Upper lobe of left lung (tissue), 6 donors: ENCODE results near the gene PRTFDC1. TPM values are rescaled to one million over a fixed set of nuclear protein-coding genes. Genes with fewer than 3 reads are reported as not detected.

ENCODE experiments used
- ATAC-seq, 2 donors: fragments of 200-7000 bp; cut with Tn5 transposase; one replicate each; pipeline ENCODE4 v1.9.1; 2022; ENCODE audit warnings: mild to moderate bottlenecking in 2 of 2, moderate library complexity in 2 of 2; ENCODE audit not compliant: low FRiP score in 2 of 2
- DNase-seq, 2 donors: peaks; one replicate each; pipeline ENCODE4 v3.0.0-alpha.2; 2019 to 2020
- H3K27ac ChIP-seq, 4 donors: fragments of 200-600 bp; sonication (generic); one replicate each; pipeline ENCODE4 v1.5.1; 2016 to 2019
- H3K27me3 ChIP-seq, 4 donors: fragments of 200-600 bp; sonication (generic); one replicate each; pipeline ENCODE4 v1.5.1; 2017 to 2019
- H3K36me3 ChIP-seq, 4 donors: fragments of 200-600 bp; sonication (generic); one replicate each; pipeline ENCODE4 v1.5.1; 2016 to 2019
- H3K4me1 ChIP-seq, 4 donors: fragments of 200-600 bp; sonication (generic); one replicate each; pipeline ENCODE4 v1.5.1; 2018 to 2019
- H3K4me3 ChIP-seq, 4 donors: fragments of 200-600 bp; sonication (generic); one replicate each; pipeline ENCODE4 v1.5.1; 2017 to 2019; ENCODE audit warnings: mild to moderate bottlenecking in 2 of 4, moderate library complexity in 1 of 4
- H3K9me3 ChIP-seq, 4 donors: fragments of 200-600 bp; sonication (generic); one replicate each; pipeline ENCODE4 v1.5.1; 2018 to 2019
- CTCF ChIP-seq, 6 experiments: fragments of 450-650 bp in 4 of 6; fragments of 200-600 bp in 2 of 6; sonication (generic) in 2 of 6; IDR thresholded peaks; one replicate each; pipeline ENCODE4 v1.5.1; 2016 to 2019; ENCODE audit warnings: antibody characterized with exemption in 6 of 6
- EP300 ChIP-seq, 4 donors: sonication (generic); formaldehyde crosslinking; IDR thresholded peaks; one replicate each; pipeline ENCODE4 v1.5.1; 2017; ENCODE audit warnings: antibody characterized with exemption in 4 of 4, control low read depth in 2 of 4
- POLR2A ChIP-seq, 4 donors: fragments of 450-650 bp; IDR thresholded peaks; one replicate each; pipeline ENCODE4 v1.5.1; 2016 to 2017; ENCODE audit warnings: antibody characterized with exemption in 4 of 4, mild to moderate bottlenecking in 2 of 4
- POLR2AphosphoS5 ChIP-seq, 2 donors: sonication (generic); formaldehyde crosslinking; IDR thresholded peaks; one replicate each; pipeline ENCODE4 v1.5.1; 2017; ENCODE audit warnings: antibody characterized with exemption in 2 of 2
- WGBS, 2 donors: methylation state at CpG; one replicate each; pipeline ENCODE4 v1.1.5; 2017 to 2018; 5-methylcytosine and 5-hydroxymethylcytosine counted together
- total RNA-seq, 6 donors: library from RNA; depleted of rRNA in 4 of 6; stranded (reverse); fragments of >200 nt in 4 of 6; gene quantifications; one replicate each; pipeline versions ENCODE4 v1.1.0 to v1.2.1, GENCODE V29; 2016 to 2021
- donor health status: DM: no; HTN: no; CAD: no; lungs with moderate emphysema.
- donor health status: DM: no; HTN: yes; CAD: no; lungs with severe emphysema.

PRTFDC1 gene
- total RNA-seq, 6 donors from 2014 or later: 0.91 to 3.9 (median 2.3) TPM

GRCh38 chr10:24862589-24862988 is 89.8 kb downstream of the PRTFDC1 start:
- TF ChIP-seq POLR2AphosphoS5 (IDR thresholded peaks at IDR 0.05) (no peak), POLR2A (IDR thresholded peaks at IDR 0.05) (no peak), EP300 (IDR thresholded peaks at IDR 0.05) (no peak), CTCF (IDR thresholded peaks at IDR 0.05) (no peak)
- no peaks in the 10 kb centered on the region for H3K9me3 ChIP-seq

GRCh38 chr10:24858288-24859270 is 93.8 kb downstream of the PRTFDC1 start:
- Histone ChIP-seq H3K27me3 (no peaks in the 10 kb centered on the region), H3K27ac (no peak overlapping the region), H3K9me3 (no peaks in the 10 kb centered on the region), H3K4me1 (no peaks in the 10 kb centered on the region), H3K36me3 (no peaks in the 10 kb centered on the region), H3K4me3 (no peak overlapping the region)
- ATAC-seq: no peak
- 76 to 78% methylated on average over 10 of the region's 10 CpGs for whole genome bisulfite sequencing, 2 donors
- DNase-seq: no peak
- TF ChIP-seq EP300 (IDR thresholded peaks at IDR 0.05) (no peak), CTCF (IDR thresholded peaks at IDR 0.05) (no peak), POLR2AphosphoS5 (IDR thresholded peaks at IDR 0.05) (no peak), POLR2A (IDR thresholded peaks at IDR 0.05) (no peak)

More at GRCh38 chr10:24862589-24862988, 89.8 kb downstream of the PRTFDC1 start:
- no peaks in the 10 kb centered on the region for H3K4me1 ChIP-seq
- ATAC-seq (no peak), DNase-seq (no peak)
- H3K4me3 ChIP-seq: no peak overlapping the region
- WGBS, 2 donors: 86 to 94% methylated on average over 3 of the region's 3 CpGs
- no peaks in the 10 kb centered on the region for H3K27me3 ChIP-seq
- no peaks in the 10 kb centered on the region for H3K36me3 ChIP-seq
- H3K27ac ChIP-seq: no peak overlapping the region

GRCh38 chr10:24857031-24857725 is 95.2 kb downstream of the PRTFDC1 start:
- Histone ChIP-seq H3K9me3 (no peaks in the 10 kb centered on the region), H3K36me3 (no peaks in the 10 kb centered on the region), H3K4me3 (no peak overlapping the region), H3K4me1 (no peaks in the 10 kb centered on the region), H3K27me3 (no peaks in the 10 kb centered on the region), H3K27ac (no peak overlapping the region)
- 87% methylated on average over 4 to 8 of the region's 8 CpGs for WGBS, 2 donors
- TF ChIP-seq EP300 (IDR thresholded peaks at IDR 0.05) (no peak), POLR2AphosphoS5 (IDR thresholded peaks at IDR 0.05) (no peak), POLR2A (IDR thresholded peaks at IDR 0.05) (no peak), CTCF (IDR thresholded peaks at IDR 0.05) (no peak)
- DNase-seq: no peak
- no peak for ATAC-seq

GRCh38 chr10:24854256-24854655 is 98.2 kb downstream of the PRTFDC1 start:
- 86 to 90% methylated on average over 6 of the region's 6 CpGs for WGBS, 2 donors

More at GRCh38 chr10:24854256-24854655, 98.2 kb downstream of the PRTFDC1 start:
- Histone ChIP-seq H3K9me3 (no peaks in the 10 kb centered on the region), H3K27ac (no peak overlapping the region), H3K27me3 (no peaks in the 10 kb centered on the region), H3K4me3 (no peak overlapping the region), H3K4me1 (no peaks in the 10 kb centered on the region), H3K36me3 (no peaks in the 10 kb centered on the region)
- no peak for ATAC-seq
- no peak for DNase-seq
- TF ChIP-seq CTCF (IDR thresholded peaks at IDR 0.05): no peak
- no peak for TF ChIP-seq POLR2A (IDR thresholded peaks at IDR 0.05)
- TF ChIP-seq POLR2AphosphoS5 (IDR thresholded peaks at IDR 0.05): no peak
- TF ChIP-seq EP300 (IDR thresholded peaks at IDR 0.05): no peak
